D721Med (cell line): ENCODE results near the gene GPX8.

ENCODE experiments used
- DNase-seq: peaks from one replicate; pipeline ENCODE4 v3.0.0; 2011; ENCODE audit warnings: low spot score; ENCODE audit not compliant: insufficient read length
- FAIRE-seq: peaks from 2 replicates; lab custom pipeline; 2011; peaks lifted over from hg19 to GRCh38; lab: Jason Lieb, UNC
- TF ChIP-seq, protein P1 (sequence below): IDR thresholded peaks from 2 replicates; pipeline ENCODE4 v1.5.1; 2012; ENCODE audit warnings: mild to moderate bottlenecking, control low read depth; ENCODE audit not compliant: insufficient read depth; ENCODE audit errors: missing control alignments

Gene GPX8

GRCh38 chr5:55180016-55180415 lies 20.0 kb downstream of the GPX8 start:
- no peak for FAIRE-seq
- TF ChIP-seq, protein P1, sequence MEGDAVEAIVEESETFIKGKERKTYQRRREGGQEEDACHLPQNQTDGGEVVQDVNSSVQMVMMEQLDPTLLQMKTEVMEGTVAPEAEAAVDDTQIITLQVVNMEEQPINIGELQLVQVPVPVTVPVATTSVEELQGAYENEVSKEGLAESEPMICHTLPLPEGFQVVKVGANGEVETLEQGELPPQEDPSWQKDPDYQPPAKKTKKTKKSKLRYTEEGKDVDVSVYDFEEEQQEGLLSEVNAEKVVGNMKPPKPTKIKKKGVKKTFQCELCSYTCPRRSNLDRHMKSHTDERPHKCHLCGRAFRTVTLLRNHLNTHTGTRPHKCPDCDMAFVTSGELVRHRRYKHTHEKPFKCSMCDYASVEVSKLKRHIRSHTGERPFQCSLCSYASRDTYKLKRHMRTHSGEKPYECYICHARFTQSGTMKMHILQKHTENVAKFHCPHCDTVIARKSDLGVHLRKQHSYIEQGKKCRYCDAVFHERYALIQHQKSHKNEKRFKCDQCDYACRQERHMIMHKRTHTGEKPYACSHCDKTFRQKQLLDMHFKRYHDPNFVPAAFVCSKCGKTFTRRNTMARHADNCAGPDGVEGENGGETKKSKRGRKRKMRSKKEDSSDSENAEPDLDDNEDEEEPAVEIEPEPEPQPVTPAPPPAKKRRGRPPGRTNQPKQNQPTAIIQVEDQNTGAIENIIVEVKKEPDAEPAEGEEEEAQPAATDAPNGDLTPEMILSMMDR = no peak
- DNase-seq = no peak

DNA sequence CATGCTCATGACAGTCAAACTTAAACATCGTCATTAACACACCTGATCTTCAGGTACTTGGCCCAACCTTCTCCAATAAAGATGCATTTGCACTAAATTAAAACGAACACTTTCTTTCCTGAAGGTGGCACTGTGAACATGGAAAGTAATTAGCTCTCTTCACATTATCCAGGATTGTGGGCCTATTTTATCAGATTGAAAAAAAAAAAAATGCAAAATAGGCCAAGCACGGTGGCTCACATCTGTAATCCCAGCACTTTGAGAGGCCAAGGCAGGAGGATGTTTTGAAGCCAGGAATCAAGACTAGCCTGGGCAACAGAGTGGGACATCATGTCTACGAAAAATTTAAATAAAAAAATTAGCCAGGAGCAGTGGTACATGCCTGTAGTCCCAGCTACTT lies 27.4 kb downstream of the GPX8 start:
- TF ChIP-seq, protein P1 = peak; percentile 57
- peak; percentile 23 for DNase-seq
- FAIRE-seq = no peak

GRCh38 chr5:55188656-55189540 lies 28.9 kb downstream of the GPX8 start:
- TF ChIP-seq, protein P1 = no peak
- DNase-seq (no peak), FAIRE-seq (no peak)

- TF ChIP-seq, protein P1 = no peak
- no peak for FAIRE-seq
- no peak for DNase-seq
Observed at GRCh38 chr5:55191165-55191564, 31.2 kb downstream of the GPX8 start.

- TF ChIP-seq, protein P1 = no peak
- no peak for FAIRE-seq
- DNase-seq = no peak
Observed at GRCh38 chr5:55205001-55205400, 45.0 kb downstream of the GPX8 start.

GRCh38 chr5:55211184-55211874 lies 51.4 kb downstream of the GPX8 start:
- TF ChIP-seq, protein P1 = no peak
- FAIRE-seq (no peak), DNase-seq (no peak)
